ENCODE data around the gene DDX20.

DNA sequence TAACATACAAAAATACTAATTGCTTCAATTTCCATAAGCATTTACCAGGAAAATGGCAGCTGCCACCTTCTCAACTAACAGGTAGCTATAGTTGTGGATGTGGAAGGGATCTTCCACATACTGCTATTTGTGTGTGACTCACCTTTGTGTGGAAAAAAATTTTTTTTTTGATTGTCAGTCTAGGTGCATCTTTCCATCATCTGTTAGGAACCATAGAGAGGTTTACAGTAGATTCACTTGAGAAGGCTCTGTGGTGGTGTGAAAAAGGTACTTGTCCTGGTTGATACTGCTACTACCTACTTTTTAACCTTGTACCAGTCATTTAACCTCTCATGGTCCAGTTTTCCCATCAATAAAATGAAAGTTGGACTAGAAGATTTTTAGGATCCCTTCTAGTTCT lies 12.9 kb downstream of the DDX20 start:
- TF ChIP-seq, protein P1, sequence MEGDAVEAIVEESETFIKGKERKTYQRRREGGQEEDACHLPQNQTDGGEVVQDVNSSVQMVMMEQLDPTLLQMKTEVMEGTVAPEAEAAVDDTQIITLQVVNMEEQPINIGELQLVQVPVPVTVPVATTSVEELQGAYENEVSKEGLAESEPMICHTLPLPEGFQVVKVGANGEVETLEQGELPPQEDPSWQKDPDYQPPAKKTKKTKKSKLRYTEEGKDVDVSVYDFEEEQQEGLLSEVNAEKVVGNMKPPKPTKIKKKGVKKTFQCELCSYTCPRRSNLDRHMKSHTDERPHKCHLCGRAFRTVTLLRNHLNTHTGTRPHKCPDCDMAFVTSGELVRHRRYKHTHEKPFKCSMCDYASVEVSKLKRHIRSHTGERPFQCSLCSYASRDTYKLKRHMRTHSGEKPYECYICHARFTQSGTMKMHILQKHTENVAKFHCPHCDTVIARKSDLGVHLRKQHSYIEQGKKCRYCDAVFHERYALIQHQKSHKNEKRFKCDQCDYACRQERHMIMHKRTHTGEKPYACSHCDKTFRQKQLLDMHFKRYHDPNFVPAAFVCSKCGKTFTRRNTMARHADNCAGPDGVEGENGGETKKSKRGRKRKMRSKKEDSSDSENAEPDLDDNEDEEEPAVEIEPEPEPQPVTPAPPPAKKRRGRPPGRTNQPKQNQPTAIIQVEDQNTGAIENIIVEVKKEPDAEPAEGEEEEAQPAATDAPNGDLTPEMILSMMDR (IDR thresholded peaks at IDR 0.05; ENCODE audit: control extremely low read depth in 1 of 3, insufficient read depth in 1 of 3, low read depth in 1 of 3, low read length in 3 of 3): no peak
- TF ChIP-seq, protein P2, sequence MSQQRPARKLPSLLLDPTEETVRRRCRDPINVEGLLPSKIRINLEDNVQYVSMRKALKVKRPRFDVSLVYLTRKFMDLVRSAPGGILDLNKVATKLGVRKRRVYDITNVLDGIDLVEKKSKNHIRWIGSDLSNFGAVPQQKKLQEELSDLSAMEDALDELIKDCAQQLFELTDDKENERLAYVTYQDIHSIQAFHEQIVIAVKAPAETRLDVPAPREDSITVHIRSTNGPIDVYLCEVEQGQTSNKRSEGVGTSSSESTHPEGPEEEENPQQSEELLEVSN (IDR thresholded peaks at IDR 0.05): no peak
- no peak for TF ChIP-seq POLR2A (IDR thresholded peaks at IDR 0.05; ENCODE audit: control extremely low read depth in 1 of 2, low read depth in 2 of 2, low read length in 2 of 2)
- no peak for TF ChIP-seq NRF1 (IDR thresholded peaks at IDR 0.05; ENCODE audit: low read depth, low read length)
- TF ChIP-seq JUN (IDR thresholded peaks at IDR 0.05; ENCODE audit: low read depth, low read length): no peak
- no peak for TF ChIP-seq RAD21 (IDR thresholded peaks at IDR 0.05 in 1 of 2, conservative IDR thresholded peaks at IDR 0.05 in 1 of 2; ENCODE audit: low read depth in 2 of 2, low read length in 2 of 2)
- no peak for TF ChIP-seq SUZ12 (IDR thresholded peaks at IDR 0.05; ENCODE audit: low read length)
- no peak for TF ChIP-seq RXRA (IDR thresholded peaks at IDR 0.05; ENCODE audit: insufficient read depth, low read depth, low read length)
- no peak for TF ChIP-seq SP2 (IDR thresholded peaks at IDR 0.05; ENCODE audit: low read length)
- no peak for TF ChIP-seq EP300 (IDR thresholded peaks at IDR 0.05; ENCODE audit: borderline replicate concordance in 1 of 2, low read depth in 2 of 2, low read length in 2 of 2)
- no peak for TF ChIP-seq EZH2 (IDR thresholded peaks at IDR 0.05; ENCODE audit: low read depth, low read length, severe bottlenecking)
- no peak for TF ChIP-seq PHF8 (conservative IDR thresholded peaks at IDR 0.05; ENCODE audit: low read depth, low read length)
- TF ChIP-seq YY1 (IDR thresholded peaks at IDR 0.05; ENCODE audit: low read depth, low read length): no peak
